H9 (cell line): ENCODE measurements around the gene OVOL1. TPM values are rescaled to one million over a fixed set of nuclear protein-coding genes. Genes with fewer than 3 reads are reported as not detected.

Experiments used
- DNase-seq: peaks from one replicate; pipeline ENCODE4 v3.0.0-alpha.2; 2017
- H2AFZ ChIP-seq: one replicate; pipeline ENCODE4 v1.6.1; 2013; ENCODE audit warnings: mild to moderate bottlenecking, low read length, control low read depth, moderate library complexity
- H2AK5ac ChIP-seq: 2 replicates; pipeline ENCODE4 v1.6.1; 2013; ENCODE audit warnings: low read length, control low read depth, mixed read lengths; ENCODE audit not compliant: insufficient read length
- H2BK120ac ChIP-seq: one replicate; pipeline ENCODE4 v1.6.1; 2013; ENCODE audit warnings: low read depth, mild to moderate bottlenecking, low read length, control low read depth, inconsistent platforms; ENCODE audit not compliant: poor library complexity, severe bottlenecking
- H2BK12ac ChIP-seq: 2 replicates; pipeline ENCODE4 v1.6.1; 2013; ENCODE audit warnings: low read length, control low read depth, mixed read lengths, low read depth; ENCODE audit not compliant: insufficient read length
- H2BK15ac ChIP-seq: 2 replicates; pipeline ENCODE4 v1.6.1; 2013; ENCODE audit warnings: low read depth, low read length, control low read depth
- H2BK20ac ChIP-seq: one replicate; pipeline ENCODE4 v1.6.1; 2013; ENCODE audit warnings: low read depth, mild to moderate bottlenecking, low read length, control low read depth, inconsistent platforms; ENCODE audit not compliant: poor library complexity, severe bottlenecking
- H2BK5ac ChIP-seq: 2 replicates; pipeline ENCODE4 v1.6.1; 2013; ENCODE audit warnings: low read length, control low read depth, mixed read lengths; ENCODE audit not compliant: insufficient read length
- H3K14ac ChIP-seq: 2 replicates; pipeline ENCODE4 v1.6.1; 2013; ENCODE audit warnings: low read length, control low read depth; ENCODE audit not compliant: insufficient read depth
- H3K18ac ChIP-seq: 2 replicates; pipeline ENCODE4 v1.6.1; 2013; ENCODE audit warnings: low read depth, mild to moderate bottlenecking, mixed read lengths, low read length, control low read depth; ENCODE audit not compliant: insufficient read length
- H3K23ac ChIP-seq: 2 replicates; pipeline ENCODE4 v1.6.1; 2013; ENCODE audit warnings: low read length, control low read depth, mixed read lengths, low read depth; ENCODE audit not compliant: insufficient read length
- H3K23me2 ChIP-seq: 2 replicates; pipeline ENCODE4 v1.6.1; 2013; ENCODE audit warnings: low read depth, mild to moderate bottlenecking, mixed read lengths, low read length, control low read depth; ENCODE audit not compliant: insufficient read length, poor library complexity, severe bottlenecking
- H3K27ac ChIP-seq: 2 replicates; pipeline ENCODE4 v1.5.1; 2013; ENCODE audit warnings: low read length, control low read depth, mixed read lengths, low read depth; ENCODE audit not compliant: insufficient read length
- H3K27me3 ChIP-seq: 2 replicates; pipeline ENCODE4 v1.6.1; 2013; ENCODE audit warnings: low read length, control low read depth, inconsistent platforms; ENCODE audit not compliant: insufficient read depth
- H3K4ac ChIP-seq: 2 replicates; pipeline ENCODE4 v1.6.1; 2013; ENCODE audit warnings: low read depth, mild to moderate bottlenecking, control low read depth, inconsistent platforms, low read length, moderate library complexity
- H3K4me1 ChIP-seq: 2 replicates; pipeline ENCODE4 v1.6.1; 2013; ENCODE audit warnings: low read length, control low read depth, inconsistent platforms; ENCODE audit not compliant: insufficient read depth
- H3K4me2 ChIP-seq: 2 replicates; pipeline ENCODE4 v1.6.1; 2013; ENCODE audit warnings: low read length, control low read depth, mixed read lengths; ENCODE audit not compliant: insufficient read length, insufficient read depth
- H3K56ac ChIP-seq: 2 replicates; pipeline ENCODE4 v1.6.1; 2013; ENCODE audit warnings: low read depth, mild to moderate bottlenecking, mixed read lengths, low read length, control low read depth; ENCODE audit not compliant: insufficient read length
- H3K79me1 ChIP-seq: 2 replicates; pipeline ENCODE4 v1.6.1; 2013; ENCODE audit warnings: low read depth, mild to moderate bottlenecking, moderate library complexity, low read length, control low read depth, inconsistent platforms; ENCODE audit not compliant: insufficient read depth, poor library complexity, severe bottlenecking
- H3K79me2 ChIP-seq: 2 replicates; pipeline ENCODE4 v1.6.1; 2013; ENCODE audit warnings: low read length, control low read depth, inconsistent platforms; ENCODE audit not compliant: insufficient read depth
- H3K9ac ChIP-seq: 2 replicates; pipeline ENCODE4 v1.6.1; 2013; ENCODE audit warnings: low read length, control low read depth, mixed read lengths; ENCODE audit not compliant: insufficient read length; ENCODE audit errors: extremely low read depth
- H3K9me3 ChIP-seq: one replicate; pipeline ENCODE4 v1.6.1; 2013; ENCODE audit warnings: low read depth, low read length, inconsistent platforms; ENCODE audit not compliant: control insufficient read depth
- H3T11ph ChIP-seq: one replicate; pipeline ENCODE4 v1.6.1; 2013; ENCODE audit warnings: mild to moderate bottlenecking, low read length, control low read depth, inconsistent platforms
- H4K20me1 ChIP-seq: one replicate; pipeline ENCODE4 v1.6.1; 2013; ENCODE audit not compliant: control insufficient read depth, insufficient read length, insufficient read depth
- H4K5ac ChIP-seq: 2 replicates; pipeline ENCODE4 v1.6.1; 2013; ENCODE audit warnings: low read depth, mild to moderate bottlenecking, mixed read lengths, low read length, control low read depth; ENCODE audit not compliant: insufficient read length
- H4K8ac ChIP-seq: replicated peaks from 2 replicates; pipeline ENCODE4 v1.6.1; 2013; ENCODE audit warnings: low read length, control low read depth, mixed read lengths, low read depth; ENCODE audit not compliant: insufficient read length
- H4K91ac ChIP-seq: 2 replicates; pipeline ENCODE4 v1.6.1; 2013; ENCODE audit warnings: low read depth, mild to moderate bottlenecking, moderate library complexity, mixed read lengths, low read length, control low read depth; ENCODE audit not compliant: insufficient read length
- H3K27ac Mint-ChIP-seq, 3 experiments: 2 replicates in 2 of 3; 3 replicates in 1 of 3; pipeline ENCODE4 v1.8.0; 2020 to 2021; ENCODE audit warnings: mixed read lengths in 3 of 3, mild to moderate bottlenecking in 1 of 3, moderate library complexity in 1 of 3
- H3K27me3 Mint-ChIP-seq: 2 replicates; pipeline ENCODE4 v1.8.0; 2021; ENCODE audit warnings: low read depth, mild to moderate bottlenecking, moderate library complexity, mixed read lengths
- H3K36me3 Mint-ChIP-seq, 3 experiments: 2 replicates in 2 of 3; 3 replicates in 1 of 3; pipeline ENCODE4 v1.8.0; 2020 to 2021; ENCODE audit warnings: low read depth in 3 of 3, mixed read lengths in 3 of 3; ENCODE audit not compliant: insufficient read depth in 1 of 3
- H3K4me1 Mint-ChIP-seq, 2 experiments: 2 replicates each; pipeline ENCODE4 v1.8.0; 2020; ENCODE audit warnings: mixed read lengths in 2 of 2
- H3K4me3 Mint-ChIP-seq, 2 experiments: 2 replicates in 1 of 2; 3 replicates in 1 of 2; pipeline ENCODE4 v1.8.0; 2020 to 2021; ENCODE audit warnings: mild to moderate bottlenecking in 2 of 2, mixed read lengths in 2 of 2, moderate library complexity in 1 of 2
- H3K9me3 Mint-ChIP-seq, 2 experiments: 2 replicates in 1 of 2; 3 replicates in 1 of 2; pipeline ENCODE4 v1.8.0; 2020; ENCODE audit warnings: mild to moderate bottlenecking in 2 of 2, mixed read lengths in 2 of 2, moderate library complexity in 1 of 2
- WGBS: extraction: QIAGEN DNeasy Blood & Tissue Kit; methylation state at CpG from one replicate; pipeline ENCODE4 v1.1.7; 2013; ENCODE audit warnings: missing lambda C conversion rate, low lambda C conversion rate, mixed read lengths; ENCODE audit not compliant: insufficient read length; ENCODE audit errors: extremely low coverage; 5-methylcytosine and 5-hydroxymethylcytosine counted together
- total RNA-seq: library from RNA; stranded (reverse); gene quantifications from 2 replicates; pipeline ENCODE4 v1.2.1, GENCODE V29; 2021
- TF ChIP-seq, protein P1 (sequence below): fragments of 200-600 bp; sonication (generic); conservative IDR thresholded peaks from 3 replicates; pipeline ENCODE4 v1.8.0; 2021; ENCODE audit warnings: antibody characterized with exemption, mild to moderate bottlenecking

OVOL1 gene
- total RNA-seq, 1 experiment from 2014 or later, result 5.1 TPM

GRCh38 chr11:65821107-65821506 is 34.2 kb downstream of the OVOL1 start:
- Histone ChIP-seq H2BK15ac (no peak overlapping the region), H3K4me1 (no peaks in the 10 kb centered on the region), H3K79me2 (no peaks in the 10 kb centered on the region), H3K23ac (no peak overlapping the region), H4K5ac (no peak overlapping the region), H2BK20ac (no peak overlapping the region), H3K4ac (no peak overlapping the region), H2AFZ (no peak overlapping the region), H3K79me1 (no peaks in the 10 kb centered on the region), H3K56ac (no peak overlapping the region), H2BK12ac (no peak overlapping the region), H2BK5ac (no peak overlapping the region), H3T11ph (no peak overlapping the region), H3K9ac (no peak overlapping the region), H3K14ac (no peak overlapping the region), H4K91ac (no peak overlapping the region), H3K9me3 (no peaks in the 10 kb centered on the region), H3K23me2 (peaks cover 3% of the 10 kb centered on the region), H3K27me3 (no peaks in the 10 kb centered on the region), H4K8ac (no peak overlapping the region), H3K18ac (no peak overlapping the region), H3K4me2 (no peak overlapping the region), H2BK120ac (no peak overlapping the region), H2AK5ac (peak overlapping the region; percentile 5), H4K20me1 (no peaks in the 10 kb centered on the region), H3K27ac (no peak overlapping the region)
- Mint-ChIP-seq H3K4me1 (peaks cover 0 to 8% of the 10 kb centered on the region in 2 experiments; a peak in 1 of 4 replicates), H3K4me3 (no peak overlapping the region), H3K27ac (no peak overlapping the region), H3K36me3 (no peaks in the 10 kb centered on the region; a peak in 1 of 7 replicates), H3K9me3 (no peaks in the 10 kb centered on the region; a peak in 1 of 5 replicates), H3K27me3 (peaks cover 17% of the 10 kb centered on the region)
- DNase-seq, result no peak
- TF ChIP-seq, protein P1, sequence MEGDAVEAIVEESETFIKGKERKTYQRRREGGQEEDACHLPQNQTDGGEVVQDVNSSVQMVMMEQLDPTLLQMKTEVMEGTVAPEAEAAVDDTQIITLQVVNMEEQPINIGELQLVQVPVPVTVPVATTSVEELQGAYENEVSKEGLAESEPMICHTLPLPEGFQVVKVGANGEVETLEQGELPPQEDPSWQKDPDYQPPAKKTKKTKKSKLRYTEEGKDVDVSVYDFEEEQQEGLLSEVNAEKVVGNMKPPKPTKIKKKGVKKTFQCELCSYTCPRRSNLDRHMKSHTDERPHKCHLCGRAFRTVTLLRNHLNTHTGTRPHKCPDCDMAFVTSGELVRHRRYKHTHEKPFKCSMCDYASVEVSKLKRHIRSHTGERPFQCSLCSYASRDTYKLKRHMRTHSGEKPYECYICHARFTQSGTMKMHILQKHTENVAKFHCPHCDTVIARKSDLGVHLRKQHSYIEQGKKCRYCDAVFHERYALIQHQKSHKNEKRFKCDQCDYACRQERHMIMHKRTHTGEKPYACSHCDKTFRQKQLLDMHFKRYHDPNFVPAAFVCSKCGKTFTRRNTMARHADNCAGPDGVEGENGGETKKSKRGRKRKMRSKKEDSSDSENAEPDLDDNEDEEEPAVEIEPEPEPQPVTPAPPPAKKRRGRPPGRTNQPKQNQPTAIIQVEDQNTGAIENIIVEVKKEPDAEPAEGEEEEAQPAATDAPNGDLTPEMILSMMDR, result no peak
- no CpG with 5 or more reads among the region's 8 CpGs for WGBS
